ENCODE measurements around the gene BRIP1.

Gene BRIP1

GRCh38 chr17:61656721-61657217 is 206.6 kb downstream of the BRIP1 start:
- H3K4me1 ChIP-seq (ENCODE audit: control insufficient read depth, insufficient read depth, low read length) = no peaks in the 10 kb centered on the region
- H3K4me2 ChIP-seq (ENCODE audit: low read length) = no peak overlapping the region
- H3K4me3 ChIP-seq (ENCODE audit: low read length) = no peak overlapping the region
- no peaks in the 10 kb centered on the region for H3K36me3 ChIP-seq (ENCODE audit: insufficient read depth, low read length)
- H3K9me3 ChIP-seq (replicated peaks; ENCODE audit: low read length) = no peaks in the 10 kb centered on the region
- H3K27me3 ChIP-seq (ENCODE audit: control insufficient read depth, insufficient read depth, low read length) = no peaks in the 10 kb centered on the region
- H3K9ac ChIP-seq (ENCODE audit: low read depth, low read length) = no peak overlapping the region

GRCh38 chr17:61650749-61651148 is 212.6 kb downstream of the BRIP1 start:
- H3K4me3 ChIP-seq (ENCODE audit: low read length) = no peak overlapping the region
- no peaks in the 10 kb centered on the region for H3K27me3 ChIP-seq (ENCODE audit: control insufficient read depth, insufficient read depth, low read length)
- H3K4me2 ChIP-seq (ENCODE audit: low read length) = no peak overlapping the region
- H3K9me3 ChIP-seq (replicated peaks; ENCODE audit: low read length) = peaks cover 6% of the 10 kb centered on the region
- no peaks in the 10 kb centered on the region for H3K36me3 ChIP-seq (ENCODE audit: insufficient read depth, low read length)
- H3K9ac ChIP-seq (ENCODE audit: low read depth, low read length) = no peak overlapping the region
- H3K4me1 ChIP-seq (ENCODE audit: control insufficient read depth, insufficient read depth, low read length) = peaks cover 13% of the 10 kb centered on the region

- H3K4me1 ChIP-seq (ENCODE audit: control insufficient read depth, insufficient read depth, low read length) = peaks cover 14% of the 10 kb centered on the region
- no peak overlapping the region for H3K4me2 ChIP-seq (ENCODE audit: low read length)
- no peak overlapping the region for H3K4me3 ChIP-seq (ENCODE audit: low read length)
Observed at GRCh38 chr17:61648587-61648986, 214.7 kb downstream of the BRIP1 start.

GRCh38 chr17:61647047-61647446 is 216.3 kb downstream of the BRIP1 start:
- H3K4me1 ChIP-seq (ENCODE audit: control insufficient read depth, insufficient read depth, low read length) = peaks cover 14% of the 10 kb centered on the region
- H3K9me3 ChIP-seq (replicated peaks; ENCODE audit: low read length) = peaks cover 6% of the 10 kb centered on the region
- H3K4me3 ChIP-seq (ENCODE audit: low read length) = no peak overlapping the region
- H3K36me3 ChIP-seq (ENCODE audit: insufficient read depth, low read length) = no peaks in the 10 kb centered on the region
- H3K27me3 ChIP-seq (ENCODE audit: control insufficient read depth, insufficient read depth, low read length) = no peaks in the 10 kb centered on the region
- no peak overlapping the region for H3K9ac ChIP-seq (ENCODE audit: low read depth, low read length)
- no peak overlapping the region for H3K4me2 ChIP-seq (ENCODE audit: low read length)

More at GRCh38 chr17:61648587-61648986, 214.7 kb downstream of the BRIP1 start:
- H3K27me3 ChIP-seq (ENCODE audit: control insufficient read depth, insufficient read depth, low read length) = no peaks in the 10 kb centered on the region
- H3K9ac ChIP-seq (ENCODE audit: low read depth, low read length) = no peak overlapping the region
- no peaks in the 10 kb centered on the region for H3K36me3 ChIP-seq (ENCODE audit: insufficient read depth, low read length)
- H3K9me3 ChIP-seq (replicated peaks; ENCODE audit: low read length) = peaks cover 6% of the 10 kb centered on the region

GRCh38 chr17:61646482-61646881 is 216.8 kb downstream of the BRIP1 start:
- Histone ChIP-seq H3K9ac (ENCODE audit: low read depth, low read length) (no peak overlapping the region), H3K4me3 (ENCODE audit: low read length) (no peak overlapping the region), H3K4me1 (ENCODE audit: control insufficient read depth, insufficient read depth, low read length) (peaks cover 14% of the 10 kb centered on the region), H3K4me2 (ENCODE audit: low read length) (no peak overlapping the region), H3K36me3 (ENCODE audit: insufficient read depth, low read length) (no peaks in the 10 kb centered on the region), H3K27me3 (ENCODE audit: control insufficient read depth, insufficient read depth, low read length) (no peaks in the 10 kb centered on the region), H3K9me3 (replicated peaks; ENCODE audit: low read length) (peaks cover 6% of the 10 kb centered on the region)

- H3K4me3 ChIP-seq (ENCODE audit: low read length) = no peak overlapping the region
- no peaks in the 10 kb centered on the region for H3K36me3 ChIP-seq (ENCODE audit: insufficient read depth, low read length)
- H3K4me2 ChIP-seq (ENCODE audit: low read length) = no peak overlapping the region
- peaks cover 14% of the 10 kb centered on the region for H3K4me1 ChIP-seq (ENCODE audit: control insufficient read depth, insufficient read depth, low read length)
- no peak overlapping the region for H3K9ac ChIP-seq (ENCODE audit: low read depth, low read length)
- no peaks in the 10 kb centered on the region for H3K27me3 ChIP-seq (ENCODE audit: control insufficient read depth, insufficient read depth, low read length)
- H3K9me3 ChIP-seq (replicated peaks; ENCODE audit: low read length) = peaks cover 5% of the 10 kb centered on the region
Observed at GRCh38 chr17:61645920-61646319, 217.4 kb downstream of the BRIP1 start.

- Histone ChIP-seq H3K4me1 (ENCODE audit: control insufficient read depth, insufficient read depth, low read length) (peaks cover 14% of the 10 kb centered on the region), H3K9me3 (replicated peaks; ENCODE audit: low read length) (no peaks in the 10 kb centered on the region), H3K4me3 (ENCODE audit: low read length) (no peak overlapping the region), H3K4me2 (ENCODE audit: low read length) (no peak overlapping the region), H3K9ac (ENCODE audit: low read depth, low read length) (no peak overlapping the region), H3K27me3 (ENCODE audit: control insufficient read depth, insufficient read depth, low read length) (no peaks in the 10 kb centered on the region), H3K36me3 (ENCODE audit: insufficient read depth, low read length) (no peaks in the 10 kb centered on the region)
Observed at GRCh38 chr17:61644800-61645774, 218.2 kb downstream of the BRIP1 start.

- Histone ChIP-seq H3K9me3 (replicated peaks; ENCODE audit: low read length) (no peaks in the 10 kb centered on the region), H3K4me3 (ENCODE audit: low read length) (no peak overlapping the region), H3K4me2 (ENCODE audit: low read length) (no peak overlapping the region), H3K27me3 (ENCODE audit: control insufficient read depth, insufficient read depth, low read length) (no peaks in the 10 kb centered on the region), H3K9ac (ENCODE audit: low read depth, low read length) (no peak overlapping the region), H3K4me1 (ENCODE audit: control insufficient read depth, insufficient read depth, low read length) (peaks cover 14% of the 10 kb centered on the region), H3K36me3 (ENCODE audit: insufficient read depth, low read length) (no peaks in the 10 kb centered on the region)
Observed at GRCh38 chr17:61642768-61643167, 220.6 kb downstream of the BRIP1 start.

- no peak overlapping the region for H3K4me3 ChIP-seq (ENCODE audit: low read length)
- H3K9ac ChIP-seq (ENCODE audit: low read depth, low read length) = no peak overlapping the region
- H3K36me3 ChIP-seq (ENCODE audit: insufficient read depth, low read length) = no peaks in the 10 kb centered on the region
- no peak overlapping the region for H3K4me2 ChIP-seq (ENCODE audit: low read length)
- H3K9me3 ChIP-seq (replicated peaks; ENCODE audit: low read length) = no peaks in the 10 kb centered on the region
- no peaks in the 10 kb centered on the region for H3K27me3 ChIP-seq (ENCODE audit: control insufficient read depth, insufficient read depth, low read length)
- H3K4me1 ChIP-seq (ENCODE audit: control insufficient read depth, insufficient read depth, low read length) = peaks cover 11% of the 10 kb centered on the region
Observed at GRCh38 chr17:61641715-61642114, 221.6 kb downstream of the BRIP1 start.

- H3K36me3 ChIP-seq (ENCODE audit: insufficient read depth, low read length) = no peaks in the 10 kb centered on the region
- no peak overlapping the region for H3K9ac ChIP-seq (ENCODE audit: low read depth, low read length)
- H3K9me3 ChIP-seq (replicated peaks; ENCODE audit: low read length) = no peaks in the 10 kb centered on the region
- H3K4me3 ChIP-seq (ENCODE audit: low read length) = no peak overlapping the region
- H3K4me2 ChIP-seq (ENCODE audit: low read length) = no peak overlapping the region
- no peaks in the 10 kb centered on the region for H3K27me3 ChIP-seq (ENCODE audit: control insufficient read depth, insufficient read depth, low read length)
- peaks cover 4% of the 10 kb centered on the region for H3K4me1 ChIP-seq (ENCODE audit: control insufficient read depth, insufficient read depth, low read length)
Observed at GRCh38 chr17:61641084-61641483, 222.2 kb downstream of the BRIP1 start.

GRCh38 chr17:61639818-61640217 is 223.5 kb downstream of the BRIP1 start:
- Histone ChIP-seq H3K4me3 (ENCODE audit: low read length) (no peak overlapping the region), H3K9me3 (replicated peaks; ENCODE audit: low read length) (no peaks in the 10 kb centered on the region), H3K4me2 (ENCODE audit: low read length) (no peak overlapping the region), H3K36me3 (ENCODE audit: insufficient read depth, low read length) (no peaks in the 10 kb centered on the region), H3K4me1 (ENCODE audit: control insufficient read depth, insufficient read depth, low read length) (no peaks in the 10 kb centered on the region), H3K27me3 (ENCODE audit: control insufficient read depth, insufficient read depth, low read length) (no peaks in the 10 kb centered on the region), H3K9ac (ENCODE audit: low read depth, low read length) (no peak overlapping the region)

- no peaks in the 10 kb centered on the region for H3K9me3 ChIP-seq (replicated peaks; ENCODE audit: low read length)
- no peak overlapping the region for H3K9ac ChIP-seq (ENCODE audit: low read depth, low read length)
- no peak overlapping the region for H3K4me3 ChIP-seq (ENCODE audit: low read length)
Observed at GRCh38 chr17:61638087-61638486, 225.2 kb downstream of the BRIP1 start.

More at GRCh38 chr17:61638087-61638486, 225.2 kb downstream of the BRIP1 start:
- Histone ChIP-seq H3K36me3 (ENCODE audit: insufficient read depth, low read length) (no peaks in the 10 kb centered on the region), H3K27me3 (ENCODE audit: control insufficient read depth, insufficient read depth, low read length) (no peaks in the 10 kb centered on the region), H3K4me1 (ENCODE audit: control insufficient read depth, insufficient read depth, low read length) (no peaks in the 10 kb centered on the region), H3K4me2 (ENCODE audit: low read length) (no peak overlapping the region)
